RKO (cell line): Measurements from ENCODE around the gene YLPM1.
"Not testable (repeated sequence)": the region's sequence is repeated elsewhere in the genome, so short reads cannot be mapped to it uniquely, and the experiment has no call there.

Experiments
- DNase-seq: peaks from one replicate; pipeline ENCODE4 v3.0.0-alpha.2; 2016; ENCODE audit warnings: low spot score

The YLPM1 gene

GRCh38 chr14:74762917-74763802, at the start of gene YLPM1:
YLPM1 (plus strand) TSS chr14:74763316; CDS start chr14:74763490, 174 bp downstream.
- DNase-seq = peak; percentile 99

GRCh38 chr14:74713395-74713735, 49.8 kb upstream of the YLPM1 start:
- DNase-seq = no peak

- DNase-seq = no peak
Observed at GRCh38 chr14:74720526-74720925, 42.6 kb upstream of the YLPM1 start.

- DNase-seq = no peak
Observed at GRCh38 chr14:74723134-74723533, 40.0 kb upstream of the YLPM1 start.

- DNase-seq = no peak
Observed at GRCh38 chr14:74732387-74732786, 30.7 kb upstream of the YLPM1 start.

GRCh38 chr14:74733221-74733620, 29.9 kb upstream of the YLPM1 start:
- no peak for DNase-seq

- no peak for DNase-seq
Observed at GRCh38 chr14:74735125-74735524, 28.0 kb upstream of the YLPM1 start.

- peak; percentile 77 for DNase-seq
Observed at GRCh38 chr14:74737753-74738325, 25.3 kb upstream of the YLPM1 start.

- DNase-seq = peak; percentile 64
Observed at GRCh38 chr14:74739293-74740030, 23.7 kb upstream of the YLPM1 start.

GRCh38 chr14:74747237-74747636, 15.9 kb upstream of the YLPM1 start:
- no peak for DNase-seq

GRCh38 chr14:74754157-74754556, 9.0 kb upstream of the YLPM1 start:
- no peak for DNase-seq

- no peak for DNase-seq
Observed at GRCh38 chr14:74754899-74755298, 8.2 kb upstream of the YLPM1 start.

- DNase-seq = no peak
Observed at GRCh38 chr14:74756326-74756725, 6.8 kb upstream of the YLPM1 start.

- DNase-seq = not testable (repeated sequence)
Observed at GRCh38 chr14:74758505-74758904, 4.6 kb upstream of the YLPM1 start.

- peak; percentile 85 for DNase-seq
Observed at GRCh38 chr14:74763803-74764531, 851 bp downstream of the YLPM1 start.

- DNase-seq = no peak
Observed at GRCh38 chr14:74765721-74766120, 2.6 kb downstream of the YLPM1 start.

GRCh38 chr14:74771399-74771798, 8.3 kb downstream of the YLPM1 start:
- no peak for DNase-seq

- no peak for DNase-seq
Observed at GRCh38 chr14:74784634-74785033, 21.5 kb downstream of the YLPM1 start.

GRCh38 chr14:74785056-74785613, 22.0 kb downstream of the YLPM1 start:
- no peak for DNase-seq

GRCh38 chr14:74786796-74787315, 23.7 kb downstream of the YLPM1 start:
- peak; percentile 24 for DNase-seq

- DNase-seq = no peak
Observed at GRCh38 chr14:74792249-74793039, 29.3 kb downstream of the YLPM1 start.
